NCI-H748 (cell line): ENCODE measurements around the gene CDKAL1.
"Not testable (repeated sequence)": the region's sequence is repeated elsewhere in the genome, so short reads cannot be mapped to it uniquely, and the experiment has no call there.

Experiments
- DNase-seq: peaks from one replicate; lab custom pipeline; 2025; ENCODE audit not compliant: unreplicated experiment; lab: John Stamatoyannopoulos, UW

Gene CDKAL1

DNA sequence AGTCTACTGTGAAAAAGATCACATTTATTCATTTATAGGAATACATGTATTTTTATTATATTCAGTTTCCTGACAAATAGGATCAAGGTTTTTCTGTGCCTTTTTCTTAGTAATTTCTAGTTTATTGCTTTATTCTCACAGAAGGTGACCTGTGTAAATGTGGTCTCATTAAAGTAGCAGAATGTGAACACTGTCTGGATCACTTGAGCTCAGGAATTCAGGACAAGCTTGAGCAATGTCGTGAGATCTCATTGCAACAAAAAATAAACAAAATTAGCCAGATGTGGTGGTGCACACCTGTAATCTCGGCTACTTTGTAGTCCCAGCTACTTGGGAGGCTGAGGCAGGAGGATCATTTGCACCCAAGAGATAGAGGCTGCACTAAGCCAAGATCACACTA lies 516.7 kb downstream of the CDKAL1 start:
- no peak for DNase-seq

DNA sequence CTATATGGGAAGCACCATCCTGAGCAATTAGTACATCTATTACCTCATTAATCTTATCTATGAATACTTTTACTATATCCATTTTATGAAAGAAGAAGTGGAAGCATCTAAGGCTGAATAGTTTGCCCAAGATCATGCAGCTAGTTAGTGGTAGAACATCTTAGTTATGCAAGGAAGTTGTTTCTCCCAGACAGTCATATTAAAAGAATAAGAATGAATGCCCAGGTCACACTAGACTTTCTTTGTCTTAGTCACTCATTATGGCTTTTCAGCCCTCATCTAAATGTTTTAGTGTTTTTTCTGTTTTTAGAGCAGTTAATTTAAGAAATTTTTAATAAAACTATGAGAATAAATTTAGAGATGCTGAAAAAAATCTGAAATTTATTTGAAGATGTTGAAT lies 517.5 kb downstream of the CDKAL1 start:
- no peak for DNase-seq

DNA sequence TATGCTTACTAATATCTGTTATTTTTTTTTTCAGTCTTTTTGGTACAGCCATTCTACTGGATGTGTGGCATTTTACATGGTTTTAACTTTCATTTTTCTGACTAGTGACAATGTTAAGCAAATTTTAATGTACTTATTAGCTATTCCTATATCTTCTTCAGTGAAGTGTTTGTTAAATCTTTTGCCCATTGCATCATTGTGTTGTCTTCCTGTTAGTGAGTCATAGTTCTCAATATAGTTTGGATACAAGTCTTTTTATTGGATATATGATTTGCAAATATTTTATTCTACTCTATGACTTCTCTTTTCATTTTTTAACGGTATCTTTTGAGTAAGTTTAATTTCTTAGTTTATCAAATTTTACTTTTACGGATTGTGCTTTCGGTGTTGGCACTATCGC lies 519.4 kb downstream of the CDKAL1 start:
- no peak for DNase-seq

DNA sequence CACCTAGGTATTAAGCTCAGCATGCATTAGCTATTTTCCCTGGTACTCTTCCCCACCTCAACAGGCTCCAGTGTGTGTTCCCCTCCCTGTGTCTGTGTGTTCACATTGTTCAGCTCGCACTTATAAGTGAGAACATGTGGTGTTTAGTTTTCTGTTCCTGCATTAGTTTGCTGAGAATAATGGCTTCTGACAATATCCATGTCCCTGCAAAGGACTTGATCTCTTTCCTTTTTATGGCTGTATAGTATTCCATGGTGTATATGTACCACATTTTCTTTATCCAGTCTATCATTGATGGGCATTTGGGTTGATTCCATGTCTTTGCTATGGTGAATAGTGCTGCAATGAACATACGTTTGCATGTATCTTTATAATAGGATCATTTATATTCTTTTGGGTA lies 521.2 kb downstream of the CDKAL1 start:
- not testable (repeated sequence) for DNase-seq

DNA sequence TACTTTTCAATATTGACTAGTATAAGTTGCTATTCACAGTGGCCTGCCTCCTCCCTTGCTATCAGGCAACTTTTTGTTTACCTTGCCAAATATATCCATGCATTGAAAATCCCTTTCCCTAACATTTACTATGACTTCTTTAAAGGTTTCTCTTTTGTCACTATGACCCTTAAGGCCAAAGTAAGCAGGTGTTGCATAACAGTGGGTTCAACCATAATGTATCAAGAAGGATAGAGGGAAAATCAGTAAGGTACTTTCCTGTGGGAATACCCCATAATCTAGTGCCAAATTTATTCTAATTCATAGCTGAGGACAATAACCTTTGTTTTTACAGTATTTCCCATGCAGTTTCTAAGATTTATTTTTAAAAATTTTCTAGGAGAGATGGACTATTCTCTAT lies 527.6 kb downstream of the CDKAL1 start:
- peak; percentile 63 for DNase-seq

DNA sequence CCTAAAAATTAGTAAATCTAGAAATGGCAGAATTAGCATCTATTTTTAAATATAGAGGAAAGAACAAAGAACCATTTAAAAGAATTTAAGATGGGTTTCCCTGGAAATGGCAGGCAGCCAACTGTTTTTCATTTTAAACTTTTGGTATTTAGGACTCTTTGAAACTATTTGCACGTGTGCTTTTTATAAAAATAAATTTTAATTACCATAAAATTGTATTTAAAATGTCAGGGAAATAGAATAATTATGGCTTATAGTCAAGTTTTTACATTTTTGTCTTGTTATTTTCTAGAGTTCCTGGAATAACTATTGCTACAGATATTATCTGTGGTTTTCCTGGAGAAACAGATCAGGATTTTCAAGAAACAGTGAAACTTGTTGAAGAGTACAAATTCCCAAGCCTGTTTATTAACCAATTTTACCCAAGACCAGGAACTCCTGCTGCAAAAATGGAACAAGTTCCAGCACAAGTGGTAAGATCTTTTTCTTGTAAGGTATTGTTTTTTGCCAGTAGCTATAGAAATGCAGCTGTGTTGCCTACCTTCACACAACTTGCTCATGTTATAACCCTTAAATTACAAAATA lies 530.6 kb downstream of the CDKAL1 start:
- DNase-seq = no peak

DNA sequence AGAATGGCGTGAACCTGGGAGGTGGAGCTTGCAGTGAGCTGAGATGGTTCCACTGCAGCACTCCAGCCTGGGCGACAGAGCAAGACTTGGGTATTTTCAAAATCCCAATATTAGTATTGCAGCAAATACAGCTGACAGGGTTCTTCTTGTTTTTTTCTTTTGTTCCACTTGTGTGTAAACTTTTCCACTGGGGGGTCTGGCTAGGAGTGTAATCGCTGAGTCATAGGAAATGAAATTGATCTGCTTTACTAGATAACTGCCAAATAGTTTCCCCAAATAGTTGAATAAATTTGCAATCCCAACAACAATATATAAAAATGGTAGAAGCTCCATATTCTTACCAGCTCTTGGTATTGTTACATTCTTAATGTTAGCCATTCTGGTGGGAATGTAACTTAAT lies 533.3 kb downstream of the CDKAL1 start:
- DNase-seq = no peak

DNA sequence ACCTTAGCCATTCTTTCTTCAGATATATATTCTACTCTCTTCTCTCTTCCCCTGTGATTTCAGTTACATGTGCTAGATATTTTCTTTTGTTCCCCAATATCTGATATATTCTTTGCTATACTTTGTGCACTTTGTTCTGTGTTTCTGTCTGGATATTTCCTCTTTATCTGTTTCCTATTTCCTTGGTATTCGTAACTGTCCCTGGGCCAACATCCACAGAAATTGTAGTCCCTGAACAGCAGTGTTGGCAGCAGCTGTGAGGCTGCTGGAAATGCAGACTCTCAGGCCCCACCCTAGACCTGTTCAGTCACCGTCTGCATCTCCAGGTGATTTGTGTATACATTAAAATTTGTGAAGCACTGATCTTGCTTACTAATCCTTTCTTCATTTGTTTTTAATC lies 536.4 kb downstream of the CDKAL1 start:
- peak; percentile 58 for DNase-seq

DNA sequence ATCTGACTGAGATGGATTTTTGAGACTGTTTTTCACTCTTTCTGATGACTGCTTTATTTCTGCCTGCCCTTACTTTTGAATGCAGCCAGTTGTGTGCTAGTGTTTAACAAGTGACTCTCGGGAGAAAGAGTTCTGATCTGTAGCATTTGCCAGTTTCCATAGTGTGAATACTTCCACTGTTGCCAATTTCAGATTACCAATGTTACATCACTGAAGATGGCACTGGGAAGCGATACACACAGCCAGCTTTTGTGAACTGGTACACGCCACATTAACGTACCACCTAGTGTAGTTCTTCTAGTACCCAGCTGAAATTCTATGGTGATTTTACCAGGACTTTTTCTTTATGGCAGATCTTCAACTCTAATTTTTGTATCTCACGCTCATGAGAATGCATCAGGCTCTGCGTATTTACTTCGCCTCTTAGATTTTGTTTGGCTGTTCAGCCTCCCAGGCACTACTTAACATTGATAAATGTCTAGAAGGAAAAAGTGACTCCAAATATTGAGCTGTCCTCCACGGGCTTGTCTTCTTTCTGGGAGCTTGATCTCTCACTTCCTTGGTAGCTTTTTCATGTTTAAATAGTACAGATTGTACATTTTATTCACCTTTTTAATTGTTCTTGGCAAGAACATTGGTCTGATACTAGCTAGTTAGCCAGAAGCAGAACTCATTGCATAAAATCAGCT lies 537.7 kb downstream of the CDKAL1 start:
- DNase-seq = no peak

DNA sequence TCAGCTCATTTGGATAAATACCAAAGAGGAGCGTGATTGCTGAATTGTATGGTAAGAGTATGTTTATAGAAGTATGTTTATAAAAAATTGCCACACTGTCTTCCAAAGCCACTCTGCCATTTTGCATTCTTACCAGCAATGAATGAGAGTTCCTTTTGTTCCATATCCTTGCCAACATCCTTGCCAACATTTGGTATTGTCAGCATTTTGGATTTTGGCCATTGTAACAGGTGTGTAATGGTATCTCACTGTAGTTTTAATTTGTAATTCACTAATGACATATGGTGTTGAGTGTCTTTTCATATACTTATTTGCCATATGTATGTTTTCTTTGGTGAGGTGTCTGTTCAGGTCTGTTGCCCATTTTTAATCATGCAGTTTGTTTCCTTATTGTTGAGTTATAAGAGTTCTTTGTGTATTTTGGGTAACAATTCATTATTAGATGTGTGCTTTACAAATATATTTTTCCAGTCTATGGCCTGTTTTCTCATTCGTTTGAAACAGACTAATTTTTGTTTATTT lies 539.1 kb downstream of the CDKAL1 start:
- DNase-seq = no peak

DNA sequence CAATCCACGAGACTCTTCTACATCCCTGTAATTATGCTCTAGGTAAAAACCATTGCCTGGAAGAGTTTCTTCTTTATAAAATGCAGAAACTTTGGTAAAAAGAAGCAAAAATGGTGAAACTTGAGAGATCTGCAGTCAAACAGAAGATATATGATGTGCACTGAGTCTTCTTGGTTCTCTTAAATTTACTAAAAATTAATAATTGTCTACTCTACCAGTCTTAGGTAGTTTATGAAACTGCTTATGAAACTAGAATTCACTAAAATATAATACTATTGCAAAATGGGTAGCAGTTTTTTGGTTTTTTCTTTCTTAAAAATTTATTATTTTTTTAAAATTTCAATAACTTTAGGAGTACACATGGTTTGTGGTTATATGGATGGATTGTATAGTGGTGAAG lies 540.2 kb downstream of the CDKAL1 start:
- DNase-seq = no peak

DNA sequence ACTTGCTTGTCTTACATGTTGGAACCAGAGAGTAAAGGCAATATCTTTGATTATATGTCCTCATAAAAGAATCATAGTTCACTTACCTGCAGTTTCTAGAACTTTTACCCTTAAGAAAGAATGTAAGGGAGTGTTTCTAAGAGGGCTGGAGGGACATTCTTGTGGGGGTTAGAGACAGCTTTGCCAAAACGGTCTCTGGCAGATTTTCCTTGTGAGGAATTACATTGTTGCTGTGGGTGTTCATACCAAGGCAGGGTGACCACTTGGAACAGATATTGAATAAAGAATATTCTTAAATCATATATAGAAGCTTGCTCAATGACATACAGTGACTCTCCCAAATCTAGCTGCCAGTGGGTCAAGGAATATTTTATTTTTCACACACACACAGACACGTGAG lies 541.7 kb downstream of the CDKAL1 start:
- DNase-seq = no peak

DNA sequence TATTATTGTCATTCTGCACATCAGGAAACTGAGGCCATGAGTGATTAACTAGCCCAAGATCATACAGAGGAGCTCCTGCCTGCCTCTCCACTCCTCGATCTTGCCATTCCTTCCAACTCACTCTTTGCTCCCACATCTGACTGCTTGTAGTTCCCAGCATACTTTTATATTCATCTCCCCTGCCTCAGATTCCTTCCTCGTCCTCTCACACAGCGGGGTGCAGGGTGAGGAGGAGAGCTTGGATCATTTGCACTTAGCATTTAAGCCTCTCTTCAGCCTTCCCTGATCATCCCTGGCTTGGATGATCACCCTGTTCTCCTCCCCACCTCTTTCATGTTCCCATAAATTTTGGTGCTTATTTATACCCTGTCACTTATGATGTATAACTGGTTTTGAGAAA lies 544.2 kb downstream of the CDKAL1 start:
- DNase-seq = no peak

DNA sequence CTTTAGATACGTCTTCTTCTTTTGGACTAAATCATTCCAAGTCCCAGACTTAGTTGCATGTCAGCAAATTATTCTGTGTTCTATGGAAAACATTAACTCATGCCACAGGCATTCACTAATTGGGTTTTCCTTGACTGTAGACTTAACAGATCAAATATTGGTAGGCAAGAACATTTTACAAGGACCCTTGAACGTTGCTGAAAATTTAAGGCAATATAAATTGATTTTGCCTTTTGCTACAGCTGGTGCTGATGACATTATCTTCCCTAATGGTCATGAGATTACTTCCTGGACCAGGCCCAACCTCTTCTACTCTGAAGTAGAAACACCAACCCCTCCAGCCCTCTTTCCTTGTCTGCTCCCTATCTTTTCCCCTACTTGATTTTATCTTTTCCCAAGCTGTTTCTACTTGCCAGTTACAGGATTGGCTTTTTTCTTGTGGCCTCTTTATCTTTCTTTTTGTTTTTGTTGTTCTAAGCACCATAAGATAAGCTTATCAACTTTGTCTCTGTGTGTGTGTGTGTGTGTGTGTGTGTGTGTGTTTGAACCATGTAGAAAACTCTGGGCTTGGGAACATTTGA lies 545.3 kb downstream of the CDKAL1 start:
- DNase-seq = no peak

DNA sequence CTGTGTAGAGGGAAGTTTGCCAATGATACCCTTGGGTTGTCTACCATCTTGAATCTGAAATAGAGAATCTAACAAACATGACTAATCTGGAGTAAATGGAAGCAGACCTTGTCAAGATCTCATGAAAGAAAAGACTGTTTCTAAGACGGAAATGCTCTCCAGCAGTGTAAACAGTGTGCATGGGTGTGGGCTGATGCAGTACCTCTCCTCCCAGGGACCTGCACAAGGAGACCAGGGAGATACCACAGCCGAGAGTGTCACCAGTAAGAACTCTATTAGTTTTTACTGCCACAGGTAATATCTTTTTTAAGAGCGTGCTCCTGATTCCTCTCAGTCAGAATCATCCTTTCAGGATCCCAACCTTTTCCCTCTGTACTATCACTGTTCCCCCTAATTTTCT lies 546.0 kb downstream of the CDKAL1 start:
- DNase-seq = no peak

DNA sequence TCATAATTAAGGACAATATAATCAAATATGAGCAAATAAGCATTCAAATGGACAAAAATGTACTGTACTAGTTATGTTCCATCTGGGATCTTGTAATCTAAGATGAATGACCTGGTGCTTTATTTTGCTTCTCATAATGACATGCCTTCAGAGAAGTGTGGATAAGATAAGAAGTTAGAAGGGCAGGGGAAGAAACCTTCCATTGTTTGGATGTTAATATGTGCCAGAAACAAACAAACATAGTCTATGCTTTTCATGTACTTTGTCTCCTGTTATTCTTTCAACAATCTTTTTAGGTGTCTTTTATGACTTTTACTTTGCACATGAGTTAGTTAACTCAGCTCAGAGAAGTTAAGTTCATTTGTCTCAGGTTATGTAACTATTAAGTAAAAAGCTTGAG lies 547.8 kb downstream of the CDKAL1 start:
- DNase-seq = no peak

DNA sequence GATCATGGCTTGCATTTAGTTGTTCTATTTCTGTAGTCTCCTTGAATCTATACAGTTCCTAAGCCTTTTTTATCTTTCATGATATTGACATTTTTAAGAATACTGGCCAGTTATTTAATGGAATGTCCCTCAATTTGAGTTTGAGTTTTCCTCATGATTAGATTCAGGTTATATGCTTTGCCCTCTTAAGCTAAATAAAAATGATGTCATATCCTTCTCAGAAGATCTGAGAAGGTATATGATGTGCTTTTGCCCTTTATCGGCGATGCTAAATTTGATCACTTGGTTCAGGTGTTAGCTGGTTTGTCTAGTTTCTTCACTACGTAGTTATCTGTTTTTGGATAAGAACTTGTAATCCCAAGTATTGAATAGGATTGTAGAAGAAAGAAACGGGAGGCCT lies 549.5 kb downstream of the CDKAL1 start:
- DNase-seq = no peak

DNA sequence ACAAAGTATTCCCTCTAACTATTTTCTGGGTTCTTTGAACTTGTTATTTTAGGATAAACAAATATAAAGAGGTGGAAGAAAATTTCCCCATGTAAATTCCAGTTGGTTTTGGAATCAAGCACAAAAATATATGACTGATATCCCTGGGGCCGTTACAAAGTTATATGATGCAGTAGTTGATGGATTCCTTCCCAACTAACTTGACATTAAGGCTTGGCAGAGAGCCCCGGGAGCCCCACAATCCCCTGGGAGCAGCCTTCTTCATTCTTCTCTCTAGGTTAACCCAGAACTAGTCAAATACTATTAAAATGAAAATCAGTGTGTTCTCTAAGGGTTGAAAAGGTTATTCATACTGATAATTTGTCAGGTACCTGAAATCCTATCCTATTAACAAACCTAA lies 550.4 kb downstream of the CDKAL1 start:
- no peak for DNase-seq

DNA sequence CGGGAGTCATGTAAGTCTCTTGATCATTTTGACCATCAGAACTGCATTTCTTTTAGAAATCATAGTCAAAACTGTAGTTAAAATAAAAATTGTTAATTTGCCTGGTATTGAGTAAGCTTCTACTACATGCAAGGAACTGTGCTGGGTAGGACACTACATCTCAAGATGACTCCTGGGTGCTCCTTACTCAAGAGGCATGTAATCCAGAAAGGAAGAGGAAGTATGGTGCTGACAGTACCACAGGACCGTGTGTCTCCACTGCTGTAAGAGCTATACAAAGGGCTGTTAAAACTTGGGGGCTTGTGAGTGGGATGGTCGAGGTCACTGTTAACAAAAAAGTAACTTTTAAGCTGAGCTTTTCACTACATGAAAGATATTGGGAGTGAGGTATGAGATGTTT lies 551.0 kb downstream of the CDKAL1 start:
- no peak for DNase-seq

DNA sequence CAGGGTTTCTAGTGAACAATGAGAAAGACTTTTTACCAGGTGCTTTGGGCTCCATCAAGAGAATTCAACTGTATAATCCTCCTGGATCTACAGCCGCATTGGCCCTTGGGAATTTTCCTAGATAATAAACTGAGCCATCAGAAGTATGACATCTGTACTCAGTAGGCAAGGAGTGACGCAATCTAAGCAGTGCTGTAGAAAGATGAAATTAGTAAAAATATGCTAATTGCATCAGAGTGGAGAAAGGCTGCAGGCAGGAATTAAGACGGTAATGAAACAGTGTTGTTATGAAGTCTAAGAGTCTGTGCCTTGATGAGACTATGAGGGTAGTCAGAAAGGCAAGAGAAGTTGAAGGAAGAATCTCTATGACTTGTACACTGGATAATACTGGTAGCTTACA lies 551.4 kb downstream of the CDKAL1 start:
- no peak for DNase-seq

DNA sequence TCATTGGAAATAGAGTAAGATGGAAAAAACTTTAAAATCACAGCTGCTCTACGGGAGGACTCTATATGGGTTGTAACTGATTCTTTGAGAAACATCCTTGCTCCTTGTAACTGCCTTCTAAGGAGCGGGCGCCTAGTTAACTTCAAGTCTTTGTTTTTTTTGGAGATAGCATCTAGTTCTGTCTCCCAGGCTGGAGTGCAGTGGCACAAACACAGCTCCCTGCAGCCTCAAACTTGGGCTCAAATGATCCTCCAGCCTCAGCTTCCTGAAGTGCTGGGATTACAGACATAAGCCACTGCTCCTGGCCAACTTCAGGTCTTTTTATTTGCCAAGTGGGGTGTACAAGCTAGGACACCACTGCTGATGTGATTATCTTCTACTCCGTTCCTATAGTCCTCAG lies 552.9 kb downstream of the CDKAL1 start:
- DNase-seq = no peak

DNA sequence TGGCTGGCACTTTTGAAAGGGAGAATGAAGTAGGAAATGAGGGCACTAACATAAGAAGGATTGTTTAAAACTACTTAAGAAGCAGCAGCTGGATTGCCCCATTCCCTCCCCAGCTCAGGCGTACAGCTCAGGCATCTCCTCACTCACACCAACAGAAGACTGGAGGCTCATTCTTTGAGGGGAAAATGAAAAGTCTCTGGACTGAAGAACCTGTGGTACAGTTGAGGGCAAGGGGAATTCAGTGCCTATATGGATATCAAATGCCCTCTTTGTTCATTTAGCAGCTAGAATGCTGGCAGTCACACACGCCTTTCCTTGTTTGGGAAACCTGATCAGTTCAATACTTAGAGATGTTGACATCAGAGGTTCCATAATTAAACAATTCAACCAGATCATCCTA lies 557.2 kb downstream of the CDKAL1 start:
- DNase-seq = no peak
